HG03521 (cell line): ENCODE data around the gene PC.

Experiments used
- ATAC-seq: cut with Tn5 transposase; IDR thresholded peaks from one replicate; pipeline ENCODE4 v1.9.1; 2021; ENCODE audit warnings: mild to moderate bottlenecking, moderate library complexity; ENCODE audit not compliant: unreplicated experiment

The PC gene

DNA sequence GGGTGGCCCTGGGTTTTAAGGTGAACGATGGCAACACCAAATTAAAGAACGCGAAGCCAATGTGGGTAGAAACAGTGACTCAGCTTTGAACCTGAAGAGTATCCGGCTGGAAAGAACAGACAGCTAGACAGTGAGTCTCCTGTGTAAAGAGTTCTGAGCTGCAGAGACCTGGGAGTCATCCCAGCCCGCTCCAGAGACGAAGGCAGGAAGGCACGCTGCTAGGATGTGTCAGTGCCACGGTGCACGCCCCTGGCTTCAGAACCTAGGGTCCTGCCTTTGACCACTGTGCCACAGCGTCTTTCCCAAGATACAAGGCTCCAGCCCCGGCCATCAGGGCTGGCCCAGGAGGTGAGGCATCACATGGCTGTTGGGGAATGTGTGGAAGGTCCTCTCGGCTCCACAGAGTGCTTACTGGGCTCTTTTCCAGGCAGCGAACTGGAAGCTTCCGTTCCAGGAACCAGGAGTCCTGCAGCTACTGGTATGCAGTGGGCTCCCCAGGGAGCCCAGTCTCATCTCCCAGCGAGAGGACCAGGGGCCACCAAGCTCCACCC lies 71.4 kb downstream of the PC start:
- no peak for ATAC-seq

DNA sequence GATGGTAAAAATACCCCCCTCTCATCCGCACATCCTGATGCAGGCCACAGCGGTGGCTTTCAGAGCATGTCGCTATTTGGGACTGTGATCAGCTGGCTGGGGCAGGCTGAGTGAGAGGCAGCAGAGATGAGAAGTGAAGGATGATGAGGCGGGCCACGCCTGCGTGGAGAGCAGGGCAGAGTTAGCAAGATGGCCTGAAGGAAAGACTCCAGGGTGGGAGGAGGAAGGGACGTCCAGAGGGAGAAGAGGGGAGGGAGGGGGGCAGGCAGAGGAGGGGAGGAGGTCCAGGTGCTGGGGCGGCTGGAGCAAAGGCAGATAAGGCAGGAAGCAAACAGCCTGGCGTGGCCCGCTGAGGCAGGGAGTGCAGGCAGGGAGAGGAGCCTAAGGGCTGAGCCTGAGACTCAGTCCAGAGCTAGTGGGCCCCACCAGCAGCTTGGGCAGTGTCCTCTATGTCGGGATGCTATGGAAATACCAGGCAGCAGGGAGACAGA lies 72.2 kb downstream of the PC start:
- no peak for ATAC-seq

DNA sequence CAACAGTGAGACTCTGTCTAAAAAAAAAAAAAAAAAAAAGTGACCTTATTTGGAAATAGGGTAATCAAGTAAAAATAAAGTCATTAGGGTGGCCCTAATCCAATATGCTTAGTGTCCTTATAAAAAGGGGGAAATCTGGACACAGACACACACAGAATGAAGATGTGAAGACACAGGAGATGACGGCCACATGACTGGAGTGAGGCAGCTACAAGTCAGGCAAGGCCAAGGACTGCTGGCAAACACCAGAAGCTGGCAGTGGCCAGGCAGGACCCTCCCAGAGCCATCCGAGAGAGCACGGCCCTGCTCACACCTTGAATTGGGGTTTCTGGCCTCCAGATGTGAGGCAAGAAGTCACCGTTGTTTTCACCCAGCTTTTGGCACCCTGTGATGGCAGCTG lies 72.7 kb downstream of the PC start:
- ATAC-seq, result no peak

DNA sequence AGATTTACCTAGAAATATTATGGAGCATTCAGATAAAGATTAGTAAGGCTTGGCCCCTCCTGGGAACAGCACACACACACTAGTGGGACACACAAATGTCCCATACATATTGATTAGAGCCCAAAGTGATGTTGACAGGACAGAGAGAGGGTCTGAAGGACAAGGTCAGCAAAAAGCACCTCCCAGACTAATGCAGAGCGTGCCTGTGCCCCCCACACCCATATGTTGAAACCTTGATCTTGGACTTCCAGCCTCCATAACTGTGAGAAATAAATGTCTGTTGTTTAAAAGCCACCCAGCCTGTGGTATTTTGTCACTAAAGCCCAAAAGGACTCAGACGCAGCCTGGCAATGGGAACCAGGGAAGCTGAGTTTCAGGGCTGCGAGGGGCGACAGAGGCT lies 73.7 kb downstream of the PC start:
- no peak for ATAC-seq

DNA sequence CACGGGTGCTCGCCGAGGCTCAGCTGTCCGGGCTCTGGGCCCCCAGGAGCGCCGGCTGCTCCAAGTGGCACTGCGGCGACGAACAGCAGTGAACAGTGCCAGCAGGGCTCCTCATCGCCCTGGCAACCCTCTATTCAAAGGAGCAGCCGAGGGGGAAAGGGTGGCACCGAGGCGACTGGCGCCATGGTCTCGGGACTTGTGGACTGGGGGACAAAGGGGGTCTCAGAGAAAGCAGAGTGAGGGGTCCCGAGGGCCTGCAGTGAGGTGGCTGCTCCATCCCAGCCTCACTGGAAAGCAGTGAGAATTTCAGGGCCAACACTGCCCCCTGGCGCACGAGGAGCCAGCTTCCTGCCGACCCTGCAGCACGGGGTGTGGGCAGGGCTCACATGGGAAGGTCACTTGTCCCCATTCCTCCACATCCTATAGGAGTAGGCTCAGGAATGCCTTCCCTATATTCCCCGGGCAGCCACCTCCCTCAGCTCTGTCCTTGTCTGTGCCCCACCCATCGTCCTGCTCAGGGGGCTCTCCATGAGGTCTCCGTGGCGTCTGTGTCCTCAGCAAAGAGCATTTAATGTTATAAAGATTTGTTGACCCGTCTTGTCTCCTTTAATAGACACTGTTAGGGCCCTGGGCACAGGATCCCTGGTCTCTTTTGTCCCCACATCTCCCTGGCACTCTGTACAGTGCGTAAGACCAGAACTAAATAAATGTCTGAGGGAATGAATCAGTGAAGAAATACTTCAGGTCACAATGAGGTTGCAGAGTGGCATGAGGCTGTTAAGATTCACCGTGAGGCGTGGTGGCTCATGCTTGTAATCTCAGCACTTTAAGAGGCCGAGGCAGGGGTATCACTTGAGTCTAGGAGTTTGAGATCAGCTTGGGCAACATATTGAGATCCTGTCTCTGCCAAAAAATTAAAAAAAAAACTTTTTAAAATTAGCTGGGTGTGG lies 74.9 kb downstream of the PC start:
- no peak for ATAC-seq

DNA sequence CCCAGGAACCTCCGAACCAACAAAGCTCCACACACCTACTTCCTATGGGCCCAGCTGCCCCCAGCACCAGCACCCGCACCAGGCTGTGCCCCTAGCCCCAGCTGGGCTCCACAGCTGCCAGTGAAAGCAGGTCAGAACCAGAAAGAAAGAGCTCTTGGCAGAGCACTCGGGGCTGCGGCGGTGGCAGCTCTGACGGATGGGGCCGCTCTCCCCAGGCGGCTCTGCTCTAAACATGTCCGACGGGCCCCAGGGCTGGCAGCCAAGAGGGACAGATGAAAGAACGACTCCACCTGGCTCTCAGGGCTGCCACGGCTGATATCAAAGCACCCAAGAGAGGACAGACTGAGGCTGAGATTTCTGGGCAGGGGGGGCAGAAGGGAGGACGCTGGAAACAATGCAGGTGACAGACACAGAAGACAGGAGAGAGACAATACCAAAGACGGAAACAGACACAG lies 75.6 kb downstream of the PC start:
- no peak for ATAC-seq

DNA sequence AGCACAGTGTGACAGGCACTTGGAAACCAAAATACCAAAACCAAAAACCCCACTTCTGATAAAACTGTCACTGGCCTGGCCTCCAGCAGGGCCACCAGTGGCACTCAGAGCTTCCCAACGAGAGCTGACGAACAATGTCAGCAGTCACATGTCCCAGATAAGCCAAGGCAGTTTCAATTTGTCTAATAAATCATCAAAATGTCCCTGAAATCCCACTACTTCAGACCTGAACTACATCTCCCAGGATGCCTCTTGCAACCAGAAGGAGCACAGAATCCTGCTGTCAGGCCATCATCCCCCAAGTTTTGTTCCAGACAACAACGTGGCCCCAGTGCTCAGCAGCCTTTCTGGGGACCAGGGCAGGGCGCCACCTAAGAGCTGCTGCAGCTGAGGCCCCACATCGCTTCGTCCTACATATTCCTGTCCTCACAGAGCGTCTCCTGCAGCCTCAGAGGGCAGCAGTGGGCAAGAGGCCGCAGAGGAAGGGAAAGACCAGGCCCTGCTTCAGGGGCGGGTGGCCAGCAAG lies 76.2 kb downstream of the PC start:
- ATAC-seq, result no peak

DNA sequence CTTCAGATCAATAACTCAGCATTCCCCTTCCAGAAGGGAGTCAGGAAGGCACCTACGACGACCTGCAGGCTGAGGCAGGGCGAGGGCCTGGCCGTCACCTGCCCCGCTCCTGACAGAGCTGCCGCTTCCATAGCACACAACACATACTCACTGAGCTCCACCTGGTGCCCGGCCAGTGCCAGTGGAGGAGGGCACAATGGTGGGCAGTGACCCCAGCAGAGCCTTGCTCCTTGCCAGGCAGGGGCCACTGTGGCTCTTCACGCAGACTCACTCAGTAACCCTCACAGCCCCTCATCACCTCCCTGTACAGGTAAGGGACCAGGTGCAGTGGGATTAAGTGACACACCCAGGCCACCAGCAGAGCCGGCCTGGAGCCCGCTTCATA lies 76.7 kb downstream of the PC start:
- ATAC-seq, result no peak

DNA sequence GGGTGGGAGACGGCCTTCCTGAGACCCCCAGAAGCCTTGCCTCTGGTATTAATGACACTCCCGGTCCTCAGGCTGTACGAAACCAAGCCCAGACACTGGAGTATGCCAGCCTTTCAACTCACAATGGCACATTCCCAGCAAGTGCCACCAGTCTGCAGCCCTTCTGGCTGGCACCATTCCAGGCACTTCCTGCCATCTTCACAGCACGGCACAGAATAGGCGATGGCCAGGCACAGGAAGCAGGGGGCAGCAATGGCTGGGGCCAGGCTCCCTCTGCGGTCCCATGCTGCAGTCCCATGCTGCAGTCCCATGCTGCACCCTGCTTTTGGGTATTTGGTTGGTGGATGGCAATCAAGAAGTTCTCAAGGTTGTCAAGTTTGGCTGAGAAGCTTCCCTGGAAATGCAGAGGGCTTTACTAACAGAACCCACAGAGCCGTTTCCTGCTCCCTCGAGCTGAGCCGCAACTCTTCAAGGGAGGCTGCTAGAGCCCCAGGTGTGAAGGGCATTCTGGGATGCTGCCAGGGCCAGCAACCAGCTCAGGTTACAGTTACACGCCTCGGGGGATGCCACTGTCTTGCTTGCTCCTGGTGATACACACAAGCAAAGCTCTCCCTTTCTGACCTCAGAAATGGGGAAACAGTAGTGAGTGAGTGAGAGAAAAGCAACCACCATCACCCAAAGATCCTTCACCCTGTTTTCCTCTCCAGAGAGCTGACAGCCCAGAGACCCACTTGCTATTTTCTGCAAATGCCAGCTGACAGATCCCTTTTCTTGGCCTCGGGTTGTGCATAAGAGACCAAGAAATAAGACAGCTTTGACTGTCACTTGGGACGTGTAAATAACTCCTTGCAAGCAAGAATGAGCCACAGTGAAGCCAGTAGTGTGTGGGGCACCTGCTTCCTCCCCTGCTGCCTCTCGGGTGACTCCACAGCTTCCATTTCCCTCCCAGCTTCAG lies 77.4 kb downstream of the PC start:
- no peak for ATAC-seq

DNA sequence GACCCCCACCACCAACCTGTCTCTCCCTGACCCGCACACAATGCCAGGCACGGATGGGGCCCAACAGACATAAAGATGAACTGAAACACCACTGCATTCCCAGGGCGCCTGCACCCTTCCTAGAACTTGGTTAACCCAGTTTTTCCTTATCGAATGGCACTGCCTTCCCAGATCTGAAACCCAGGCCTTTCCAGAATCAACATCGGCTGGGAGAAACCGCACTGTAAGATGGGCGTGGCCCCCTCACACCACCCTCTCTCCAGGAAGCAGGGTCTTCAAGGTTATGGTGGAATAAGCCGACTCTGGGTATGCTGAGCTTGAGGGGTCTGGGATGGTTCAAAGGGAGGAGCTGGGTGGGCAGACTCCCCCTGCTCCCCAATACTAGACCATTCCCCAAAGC lies 78.2 kb downstream of the PC start:
- ATAC-seq, result no peak

DNA sequence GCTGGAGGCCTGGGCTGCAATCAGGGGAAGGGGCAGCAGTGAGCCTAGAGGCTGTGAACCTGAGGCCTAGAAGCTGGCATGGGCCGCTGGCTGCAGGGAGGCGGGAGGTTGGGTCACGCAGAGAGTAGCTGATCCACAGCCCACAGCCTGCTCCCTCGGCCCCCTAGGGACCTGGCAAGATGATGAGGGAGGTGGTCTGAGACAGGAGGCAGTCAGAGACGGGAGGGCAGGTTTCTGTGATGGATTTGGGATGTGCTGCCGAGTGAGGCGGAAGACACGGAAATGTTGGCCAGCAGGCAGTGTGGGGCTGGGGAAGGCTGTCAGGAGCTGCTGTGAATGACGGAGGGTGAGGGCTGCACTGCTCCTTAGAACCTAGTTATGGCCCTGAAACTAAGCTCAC lies 78.6 kb downstream of the PC start:
- no peak for ATAC-seq

DNA sequence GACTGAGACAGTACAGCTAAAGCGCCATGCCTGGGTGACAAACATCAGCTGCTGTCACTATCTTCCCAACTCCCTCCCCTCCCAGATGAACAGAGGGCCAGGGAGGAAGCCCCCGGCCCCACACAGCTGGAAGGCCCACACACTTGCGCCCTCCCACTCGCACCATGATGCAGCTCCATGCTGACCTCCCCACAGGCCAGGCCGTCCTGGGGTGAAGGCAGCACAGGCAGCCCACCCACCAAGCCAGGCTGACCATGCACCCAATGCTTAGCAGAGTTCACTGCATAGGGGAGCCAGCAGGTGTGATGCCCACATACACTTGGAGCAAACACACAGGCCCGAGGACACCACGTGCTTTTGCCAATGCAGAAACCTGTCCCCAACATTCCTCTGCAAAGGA lies 79.2 kb downstream of the PC start:
- no peak for ATAC-seq

DNA sequence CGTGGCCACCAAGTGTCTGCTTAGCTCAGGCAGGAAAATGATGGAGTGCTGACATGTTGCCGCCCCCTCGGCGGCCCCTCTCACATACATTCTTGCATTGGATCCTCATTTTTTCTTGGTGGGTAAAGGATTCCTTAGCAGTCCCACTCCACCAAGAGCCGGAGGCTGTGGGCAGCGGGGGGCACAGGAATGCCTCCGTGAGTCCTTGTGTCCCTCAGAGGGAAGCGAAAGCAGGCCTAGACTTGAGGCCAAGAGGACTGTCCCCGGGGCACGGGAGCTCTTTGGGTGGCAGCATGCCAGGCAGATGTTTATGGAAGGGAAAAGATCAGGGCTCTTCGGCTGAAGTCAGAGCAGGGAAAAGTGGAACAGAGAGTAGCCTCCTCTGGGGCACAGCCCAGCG lies 79.7 kb downstream of the PC start:
- no peak for ATAC-seq

DNA sequence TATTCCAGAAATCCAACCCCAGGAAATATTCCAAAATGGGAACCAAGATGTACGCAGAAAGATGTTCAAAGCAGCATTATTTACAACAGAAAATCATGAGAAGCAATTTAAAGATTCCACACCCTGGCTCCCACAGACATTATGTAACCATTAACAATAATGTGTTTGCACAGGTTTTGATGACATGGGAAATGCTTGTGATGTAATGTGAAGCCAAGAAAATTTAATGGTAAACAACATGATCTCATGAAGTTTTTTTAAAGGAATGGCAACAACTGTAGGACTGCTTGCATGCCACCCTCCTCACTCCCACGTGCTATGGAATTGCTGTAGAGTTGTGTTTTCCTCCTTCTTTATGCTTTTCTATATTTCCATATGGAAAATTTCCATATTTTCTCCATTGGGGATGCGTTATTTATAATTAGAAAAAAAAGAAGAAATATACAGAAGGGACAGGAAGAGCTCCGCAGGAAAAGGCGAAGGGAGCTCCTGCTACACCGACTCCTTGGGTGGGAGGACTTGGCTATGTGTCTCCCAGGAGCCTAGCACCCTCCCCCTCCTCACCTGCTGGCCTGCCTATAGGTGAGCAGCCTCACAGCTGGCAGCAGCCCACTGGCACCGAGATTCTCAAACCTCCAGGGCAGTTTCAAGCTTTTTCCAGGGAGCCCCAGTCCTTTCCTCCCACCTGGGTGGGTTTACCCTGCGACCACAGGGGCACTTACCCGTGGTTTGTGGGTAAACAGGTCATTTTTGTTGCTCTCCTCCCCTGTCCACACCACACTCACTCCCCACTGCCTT lies 80.4 kb downstream of the PC start:
- ATAC-seq, result no peak

DNA sequence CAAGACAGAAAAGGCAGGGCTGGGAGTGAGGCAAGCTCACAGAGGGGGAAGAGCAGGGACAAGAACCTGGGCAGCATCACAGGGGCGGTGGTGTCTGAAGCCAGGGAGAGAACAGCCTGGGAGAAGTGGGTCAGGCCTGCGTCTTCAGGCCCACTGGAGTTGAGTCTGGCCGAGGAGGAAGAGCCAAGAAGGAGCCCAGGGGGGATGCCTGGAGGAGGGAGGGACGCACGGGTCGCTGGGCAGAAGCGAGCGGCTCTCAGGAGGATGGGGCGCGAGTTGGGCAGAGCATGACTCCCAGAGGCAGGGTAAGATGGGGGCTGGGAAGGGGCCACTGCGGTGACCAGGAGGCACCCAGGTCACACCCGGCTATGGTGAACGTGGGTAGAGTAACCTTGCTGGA lies 82.8 kb downstream of the PC start:
- no peak for ATAC-seq

DNA sequence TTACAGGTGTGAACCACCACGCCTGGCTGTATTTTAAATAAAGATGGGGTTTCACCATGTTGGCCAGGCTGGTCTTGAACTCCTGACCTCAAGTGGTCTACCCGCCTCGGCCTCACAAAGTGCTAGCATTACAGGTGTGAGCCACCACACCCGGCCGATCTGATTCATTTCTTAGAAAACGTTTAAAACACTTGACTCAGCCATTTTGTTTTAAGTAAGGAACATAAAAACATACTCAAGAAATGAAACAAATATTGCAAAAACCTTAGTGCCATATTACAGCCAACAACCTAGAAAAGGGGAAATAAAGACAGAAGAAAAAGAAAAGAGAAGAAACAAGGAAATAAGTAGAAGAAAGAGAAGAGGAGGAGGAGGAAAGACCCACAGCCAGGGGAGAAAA lies 84.0 kb downstream of the PC start:
- no peak for ATAC-seq

DNA sequence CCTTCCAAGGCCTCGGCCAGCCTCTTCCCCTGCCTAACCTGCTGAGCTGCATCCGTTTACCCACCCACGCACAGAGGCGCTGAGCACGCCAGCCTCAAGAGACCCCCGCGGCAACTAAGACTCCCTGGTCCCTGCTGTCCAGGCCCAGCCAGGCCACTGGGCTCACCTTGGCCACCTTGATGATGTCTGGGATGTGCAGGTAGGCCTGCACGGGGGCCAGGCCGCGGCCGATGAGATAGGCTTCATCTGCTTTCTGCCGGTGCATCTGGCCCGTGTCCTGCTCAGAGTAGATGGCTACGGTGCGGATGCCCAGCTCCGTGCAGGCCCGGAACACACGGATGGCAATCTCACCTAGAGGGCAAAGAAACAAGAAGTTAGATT lies 86.7 kb downstream of the PC start:
- ATAC-seq, result no peak

DNA sequence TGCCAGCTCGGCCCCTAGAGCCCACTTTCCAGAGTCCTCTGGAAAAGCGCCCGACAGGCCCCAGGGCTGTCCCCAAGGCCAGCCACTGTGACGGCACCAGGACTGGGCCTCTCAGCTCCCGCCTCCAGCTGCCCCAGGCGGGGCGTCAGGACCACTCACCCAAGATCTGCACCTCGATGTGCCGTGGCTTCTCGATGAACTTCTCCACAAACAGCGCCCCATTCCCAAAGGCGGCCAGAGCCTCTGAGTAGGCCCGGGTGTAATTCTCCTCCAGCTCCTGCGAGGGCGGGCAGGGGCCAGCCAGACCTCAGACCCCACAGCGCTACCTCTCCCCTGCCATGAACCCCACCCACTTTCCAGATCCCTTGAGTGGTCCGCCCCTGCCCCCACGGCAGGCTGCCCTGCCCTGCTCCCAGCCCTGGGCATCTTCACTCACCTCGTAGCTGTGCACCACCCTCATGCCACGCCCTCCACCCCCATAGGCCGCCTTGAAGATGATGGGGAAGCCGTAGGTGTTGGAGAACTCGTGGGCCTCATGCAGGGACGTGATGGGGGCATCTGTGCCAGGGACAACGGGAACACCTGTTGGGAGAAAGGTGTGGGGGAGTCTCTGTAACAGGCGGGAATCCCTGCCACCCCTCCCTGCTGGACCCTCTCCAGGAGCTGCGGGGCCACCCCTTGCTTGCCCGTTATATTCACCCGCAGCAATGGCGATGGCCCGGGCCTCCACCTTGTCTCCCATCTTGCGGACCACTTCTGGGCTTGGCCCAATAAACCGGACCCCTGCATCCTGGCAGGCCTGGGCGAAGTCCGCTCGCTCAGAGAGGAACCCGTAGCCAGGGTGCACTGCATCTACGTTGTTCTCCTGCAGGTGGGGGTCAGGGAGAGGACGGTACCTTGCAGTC lies 87.3 kb downstream of the PC start:
- no peak for ATAC-seq

DNA sequence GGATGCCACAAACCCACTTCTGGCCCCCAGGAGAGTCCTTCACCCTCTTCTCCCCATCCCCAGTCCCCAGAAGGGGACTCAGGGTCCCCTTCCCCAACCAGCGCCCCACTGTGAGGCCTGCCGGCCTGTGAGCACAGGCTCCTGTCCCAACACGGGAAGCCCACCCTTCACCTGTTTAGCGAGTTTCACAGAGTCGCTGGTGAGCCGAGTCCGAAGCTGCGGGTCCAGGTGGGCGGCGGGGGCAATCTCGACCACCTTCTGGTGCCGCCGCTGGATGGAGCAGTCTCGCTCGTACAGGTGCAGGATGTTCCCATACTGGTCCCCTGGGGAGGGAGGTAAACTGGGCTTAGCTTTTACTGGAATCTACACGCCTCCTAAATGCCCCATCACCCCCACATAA lies 88.1 kb downstream of the PC start:
- no peak for ATAC-seq

DNA sequence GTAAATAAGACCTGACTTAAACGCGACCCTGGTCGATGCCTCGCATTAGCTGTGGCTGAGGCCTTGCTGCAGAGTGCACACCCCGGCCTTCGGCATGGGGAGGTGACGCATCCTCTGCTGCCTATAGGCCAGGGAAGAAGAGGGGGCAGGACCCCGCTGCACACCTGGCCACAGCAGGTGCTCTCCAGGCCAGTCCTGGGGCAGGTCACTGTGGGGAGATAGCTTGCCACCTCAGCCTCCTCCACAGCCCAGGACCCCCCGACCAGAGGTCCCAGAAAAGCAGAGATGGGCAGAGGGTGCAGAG lies 88.7 kb downstream of the PC start:
- ATAC-seq, result no peak
